Adrenal gland (tissue), 12 donors: ENCODE data around the gene IQUB. TPM values are rescaled to one million over a fixed set of nuclear protein-coding genes. Genes with fewer than 3 reads are reported as not detected.

Experiments used
- DNase-seq, 7 donors: peaks; one replicate each; pipeline ENCODE4 v3.0.0-alpha.2; 2019 to 2020
- H3K27ac ChIP-seq, 5 donors: fragments of 200-600 bp; sonication (generic) in 4 of 5; 1 replicate in 3 of 5; 2 replicates in 2 of 5; pipeline versions ENCODE4 v1.5.1 to v1.8.0; 2016 to 2020; ENCODE audit warnings: mild to moderate bottlenecking in 1 of 5
- H3K27me3 ChIP-seq: fragments of 200-600 bp; 2 replicates; pipeline ENCODE4 v1.8.0; 2021
- H3K36me3 ChIP-seq, 2 donors: fragments of 200-600 bp; replicated peaks in 1 of 2; 1 replicate in 1 of 2; 2 replicates in 1 of 2; pipeline versions ENCODE4 v1.5.1 to v1.8.0; 2018 to 2022
- H3K4me1 ChIP-seq, 2 donors: fragments of 200-600 bp; replicated peaks in 1 of 2; 1 replicate in 1 of 2; 2 replicates in 1 of 2; pipeline versions ENCODE4 v1.5.1 to v1.8.0; 2018 to 2021
- H3K4me3 ChIP-seq, 4 donors: fragments of 200-600 bp; sonication (generic) in 3 of 4; one replicate each; pipeline ENCODE4 v1.5.1; 2016 to 2018
- H3K9me3 ChIP-seq, 3 donors: fragments of 200-600 bp; sonication (generic) in 1 of 3; replicated peaks in 1 of 3; 1 replicate in 2 of 3; 2 replicates in 1 of 3; pipeline versions ENCODE4 v1.5.1 to v1.8.0; 2016 to 2021
- POLR2A ChIP-seq, 2 donors: fragments of 450-650 bp; IDR thresholded peaks; one replicate each; pipeline ENCODE4 v1.6.1; 2017; ENCODE audit warnings: antibody characterized with exemption in 2 of 2, mild to moderate bottlenecking in 2 of 2, moderate library complexity in 1 of 2
- WGBS, 4 donors: extraction: QIAGEN DNeasy Blood & Tissue Kit in 2 of 4; methylation state at CpG; one replicate each; pipeline versions ENCODE4 v1.1.5 to v1.1.7; 2013 to 2017; 5-methylcytosine and 5-hydroxymethylcytosine counted together
- intact Hi-C, 2 donors: fragments of 100-400 bp; cut with DNase I; formaldehyde crosslinking; loops; one replicate each; pipeline versions ENCODE4 v1.14.1 to v1.15.0; 2022 to 2023
- polyA plus RNA-seq, 3 donors: library from polyadenylated mRNA; stranded (reverse); fragments of 200-250 nt in 2 of 3; fragments of 350-450 nt in 1 of 3; fragmentation: Illumina TruSeq in 1 of 3; extraction: RNeasy Lipid Tissue Mini Kit (QIAGEN cat#74804) in 1 of 3; gene quantifications; one replicate each; pipeline ENCODE4 v1.2.3, GENCODE V29; 2013 to 2014
- total RNA-seq, 9 donors: library from RNA; depleted of rRNA in 4 of 9; stranded (reverse); fragments of >200 nt in 4 of 9; fragments of 120-200 nt in 1 of 9; fragmentation: NEBNext Ultra II Directional in 1 of 9; extraction: Animal tissue kit (Norgen Biotek cat#: 25700) in 1 of 9; gene quantifications; one replicate each; pipeline versions ENCODE4 v1.1.0 to v1.2.4, GENCODE V29; 2013 to 2023
- TF ChIP-seq, protein P1 (sequence below), 6 experiments: fragments of 450-650 bp in 4 of 6; fragments of 200-600 bp in 2 of 6; sonication (generic) in 1 of 6; IDR thresholded peaks; 1 replicate in 5 of 6; 2 replicates in 1 of 6; pipeline versions ENCODE4 v1.5.1 to v1.8.0; 2016 to 2021; ENCODE audit warnings: antibody characterized with exemption in 6 of 6, mild to moderate bottlenecking in 2 of 6, moderate library complexity in 1 of 6
- donor health status: healthy with polysubstance abuse.
- donor health status: Bipolar disorder and iron deficiency.
- donor health status: DM: yes; HTN: yes; CAD: no.
- donor health status: DM: no; HTN: no; CAD: no.
- donor health status: DM: no; HTN: no; CAD: no.
- donor health status: DM: yes; HTN: yes; CAD: no.

Gene IQUB
- total and polyA plus RNA-seq, 12 donors = 0.54 to 3.9 (median 1.3) TPM

DNA sequence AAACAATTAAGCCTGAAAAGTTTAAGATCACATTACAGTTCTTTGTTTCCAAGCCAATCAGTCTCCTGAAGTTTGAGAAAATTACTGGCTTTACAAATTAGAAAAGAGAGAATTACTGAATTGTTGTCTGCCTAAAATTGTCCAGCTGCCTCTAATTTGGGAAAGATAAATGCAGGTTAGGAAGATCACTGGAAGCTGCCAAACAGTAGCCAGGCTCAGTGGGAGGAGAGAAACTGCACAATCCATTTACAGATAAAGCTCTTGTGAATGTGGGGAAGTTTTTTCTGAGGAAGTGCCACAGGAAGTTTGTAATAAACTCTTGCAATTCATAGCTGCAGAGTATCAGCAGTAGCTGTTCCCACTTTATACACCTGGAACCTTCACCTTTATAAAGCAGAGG, 100.7 kb downstream of the IQUB start:
- no peak for DNase-seq
- Histone ChIP-seq H3K27me3 (no peaks in the 10 kb centered on the region), H3K4me3 (no peak overlapping the region), H3K36me3 (no peaks in the 10 kb centered on the region), H3K27ac (no peak overlapping the region), H3K9me3 (no peaks in the 10 kb centered on the region), H3K4me1 (no peaks in the 10 kb centered on the region)
- TF ChIP-seq, protein P1, sequence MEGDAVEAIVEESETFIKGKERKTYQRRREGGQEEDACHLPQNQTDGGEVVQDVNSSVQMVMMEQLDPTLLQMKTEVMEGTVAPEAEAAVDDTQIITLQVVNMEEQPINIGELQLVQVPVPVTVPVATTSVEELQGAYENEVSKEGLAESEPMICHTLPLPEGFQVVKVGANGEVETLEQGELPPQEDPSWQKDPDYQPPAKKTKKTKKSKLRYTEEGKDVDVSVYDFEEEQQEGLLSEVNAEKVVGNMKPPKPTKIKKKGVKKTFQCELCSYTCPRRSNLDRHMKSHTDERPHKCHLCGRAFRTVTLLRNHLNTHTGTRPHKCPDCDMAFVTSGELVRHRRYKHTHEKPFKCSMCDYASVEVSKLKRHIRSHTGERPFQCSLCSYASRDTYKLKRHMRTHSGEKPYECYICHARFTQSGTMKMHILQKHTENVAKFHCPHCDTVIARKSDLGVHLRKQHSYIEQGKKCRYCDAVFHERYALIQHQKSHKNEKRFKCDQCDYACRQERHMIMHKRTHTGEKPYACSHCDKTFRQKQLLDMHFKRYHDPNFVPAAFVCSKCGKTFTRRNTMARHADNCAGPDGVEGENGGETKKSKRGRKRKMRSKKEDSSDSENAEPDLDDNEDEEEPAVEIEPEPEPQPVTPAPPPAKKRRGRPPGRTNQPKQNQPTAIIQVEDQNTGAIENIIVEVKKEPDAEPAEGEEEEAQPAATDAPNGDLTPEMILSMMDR (IDR thresholded peaks at IDR 0.05) = no peak
- no peak for TF ChIP-seq POLR2A (IDR thresholded peaks at IDR 0.05)
- intact Hi-C loops = no loop called here

GRCh38 chr7:123432601-123433000, 101.8 kb downstream of the IQUB start:
- no peak overlapping the region for H3K4me3 ChIP-seq
- no peaks in the 10 kb centered on the region for H3K9me3 ChIP-seq
- intact Hi-C loops = no loop called here
- no peak for TF ChIP-seq POLR2A (IDR thresholded peaks at IDR 0.05)
- TF ChIP-seq, protein P1 (IDR thresholded peaks at IDR 0.05) = no peak
- no peaks in the 10 kb centered on the region for H3K36me3 ChIP-seq
- H3K27ac ChIP-seq = no peak overlapping the region
- no peaks in the 10 kb centered on the region for H3K27me3 ChIP-seq
- no peaks in the 10 kb centered on the region for H3K4me1 ChIP-seq
- DNase-seq = no peak
- 63 to 71% (median 67%) methylated on average over 2 of the region's 2 CpGs for WGBS, 4 donors

DNA sequence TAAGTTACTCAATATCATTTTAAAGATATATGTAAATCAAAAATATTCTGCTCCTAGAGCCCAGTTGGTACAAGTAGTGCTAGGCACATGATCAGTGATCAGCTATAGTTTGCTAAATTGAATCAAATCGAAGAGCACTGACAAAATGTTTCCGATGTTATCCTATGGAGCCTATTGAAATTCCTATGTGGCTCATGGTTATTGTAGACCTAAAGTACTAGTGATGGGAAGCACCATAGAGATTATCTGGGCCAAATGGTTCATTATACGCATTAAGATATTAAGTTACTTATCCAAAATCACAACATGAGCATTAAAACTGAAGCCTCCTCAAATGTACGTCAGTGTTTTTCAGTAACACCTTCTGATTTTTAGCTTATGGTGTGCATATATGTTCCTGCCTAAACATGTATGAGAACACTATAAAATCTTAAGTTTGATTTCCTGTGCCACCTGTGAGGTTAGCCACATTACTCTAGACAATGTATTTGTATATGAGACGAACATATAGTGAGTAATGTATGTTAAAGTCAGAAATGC, 103.2 kb downstream of the IQUB start:
- Histone ChIP-seq H3K27ac (no peak overlapping the region), H3K4me1 (no peaks in the 10 kb centered on the region), H3K9me3 (no peaks in the 10 kb centered on the region), H3K36me3 (no peaks in the 10 kb centered on the region), H3K4me3 (no peak overlapping the region), H3K27me3 (no peaks in the 10 kb centered on the region)
- no peak for DNase-seq
- WGBS, 4 donors = 83 to 88% (median 87%) methylated on average over 5 of the region's 5 CpGs
- TF ChIP-seq, protein P1 (IDR thresholded peaks at IDR 0.05) = no peak
- intact Hi-C loops = no loop called here

GRCh38 chr7:123425246-123425645, 109.1 kb downstream of the IQUB start:
- Histone ChIP-seq H3K36me3 (no peaks in the 10 kb centered on the region), H3K4me1 (no peaks in the 10 kb centered on the region), H3K27me3 (no peaks in the 10 kb centered on the region), H3K27ac (no peak overlapping the region), H3K9me3 (no peaks in the 10 kb centered on the region), H3K4me3 (no peak overlapping the region)
- intact Hi-C loops = no loop called here
- no peak for DNase-seq
- no peak for TF ChIP-seq POLR2A (IDR thresholded peaks at IDR 0.05)
- TF ChIP-seq, protein P1 (IDR thresholded peaks at IDR 0.05) = no peak
